HG03064 (cell line): Measurements from ENCODE around the gene CYP2S1.
"Not testable (repeated sequence)": the region's sequence is repeated elsewhere in the genome, so short reads cannot be mapped to it uniquely, and the experiment has no call there.

Experiments
- ATAC-seq: cut with Tn5 transposase; IDR thresholded peaks from one replicate; pipeline ENCODE4 v1.9.1; 2021; ENCODE audit warnings: low read depth; ENCODE audit not compliant: unreplicated experiment

Gene CYP2S1

GRCh38 chr19:41192574-41193429 lies at the start of gene CYP2S1:
TSS of gene CYP2S1 (plus strand) at chr19:41193219. CDS start at chr19:41193265, 46 bp downstream.
- no peak for ATAC-seq

- no peak for ATAC-seq
These were observed 48.6 kb upstream of the CYP2S1 start for GRCh38 chr19:41144403-41144802.

- no peak for ATAC-seq
These were observed 43.2 kb upstream of the CYP2S1 start for GRCh38 chr19:41149831-41150230.

- ATAC-seq: not testable (repeated sequence)
These were observed 42.0 kb upstream of the CYP2S1 start for GRCh38 chr19:41150986-41151385.

GRCh38 chr19:41154060-41154459 lies 39.0 kb upstream of the CYP2S1 start:
- ATAC-seq: no peak

GRCh38 chr19:41156207-41156606 lies 36.8 kb upstream of the CYP2S1 start:
- no peak for ATAC-seq

- ATAC-seq: no peak
These were observed 33.1 kb upstream of the CYP2S1 start for GRCh38 chr19:41159881-41160280.

GRCh38 chr19:41161903-41162302 lies 31.1 kb upstream of the CYP2S1 start:
- ATAC-seq: no peak

GRCh38 chr19:41166944-41167804 lies 25.8 kb upstream of the CYP2S1 start:
- ATAC-seq: no peak

- no peak for ATAC-seq
These were observed 20.5 kb upstream of the CYP2S1 start for GRCh38 chr19:41172297-41173164.

GRCh38 chr19:41174297-41174928 lies 18.6 kb upstream of the CYP2S1 start:
- ATAC-seq: no peak

- ATAC-seq: no peak
These were observed 16.9 kb upstream of the CYP2S1 start for GRCh38 chr19:41175801-41176777.

GRCh38 chr19:41180173-41180572 lies 12.8 kb upstream of the CYP2S1 start:
- not testable (repeated sequence) for ATAC-seq

GRCh38 chr19:41186971-41187883 lies 5.8 kb upstream of the CYP2S1 start:
- no peak for ATAC-seq

- no peak for ATAC-seq
These were observed 5.1 kb upstream of the CYP2S1 start for GRCh38 chr19:41187884-41188279.

- ATAC-seq: no peak
These were observed 3.5 kb upstream of the CYP2S1 start for GRCh38 chr19:41189425-41190065.

GRCh38 chr19:41193430-41194156 lies 574 bp downstream of the CYP2S1 start:
- no peak for ATAC-seq
